SU-DHL-6 (cell line): Measurements from ENCODE around the gene SLC4A5.

Source experiments
- H2AFZ ChIP-seq: fragments of 200-600 bp; sonication (generic); 2 replicates; pipeline ENCODE4 v1.6.1; 2014; ENCODE audit warnings: low read depth, mild to moderate bottlenecking, moderate library complexity, mixed read lengths, antibody characterized with exemption, low read length; ENCODE audit not compliant: severe bottlenecking
- H3F3A ChIP-seq: fragments of 200-600 bp; shearing (Covaris generic); 2 replicates; pipeline ENCODE4 v1.6.0; 2016; ENCODE audit warnings: antibody characterized with exemption, mild to moderate bottlenecking; ENCODE audit not compliant: insufficient read depth
- H3K27ac ChIP-seq: fragments of 200-600 bp; sonication (generic); 2 replicates; pipeline ENCODE4 v1.5.1; 2016; ENCODE audit warnings: low read depth, mild to moderate bottlenecking, low read length, moderate library complexity, mixed read lengths
- H3K27me3 ChIP-seq: fragments of 200-600 bp; sonication (generic), shearing (Covaris generic); 2 replicates; pipeline ENCODE4 v1.6.0; 2014; ENCODE audit warnings: mild to moderate bottlenecking, low read length
- H3K36me3 ChIP-seq: fragments of 200-600 bp; sonication (generic); 2 replicates; pipeline ENCODE4 v1.6.1; 2014; ENCODE audit warnings: mild to moderate bottlenecking, low read length, mixed read lengths
- H3K4me2 ChIP-seq: fragments of 300-600, 200-600 bp; shearing (Covaris generic), sonication (generic); 2 replicates; pipeline ENCODE4 v1.6.0; 2014; ENCODE audit warnings: low read length, low read depth, mild to moderate bottlenecking; ENCODE audit not compliant: poor library complexity, severe bottlenecking
- H3K4me3 ChIP-seq: fragments of 200-600 bp; sonication (generic); 2 replicates; pipeline ENCODE4 v1.5.1; 2014; ENCODE audit warnings: antibody characterized with exemption, low read length, mild to moderate bottlenecking, mixed read lengths; ENCODE audit not compliant: insufficient read depth, poor library complexity, severe bottlenecking
- H3K79me2 ChIP-seq: fragments of 200-600 bp; sonication (generic); 2 replicates; pipeline ENCODE4 v1.6.1; 2014; ENCODE audit warnings: mild to moderate bottlenecking, low read length, moderate library complexity; ENCODE audit not compliant: insufficient read depth
- H3K9ac ChIP-seq: fragments of 200-600 bp; sonication (generic); 2 replicates; pipeline ENCODE4 v1.7.0; 2014; ENCODE audit warnings: mild to moderate bottlenecking, low read length
- H3K9me2 ChIP-seq: fragments of 200-600 bp; sonication (generic); replicated peaks from 2 replicates; pipeline ENCODE4 v1.6.1; 2014; ENCODE audit warnings: low read length; ENCODE audit not compliant: insufficient read depth
- H3K9me3 ChIP-seq: fragments of 200-600 bp; sonication (generic); 2 replicates; pipeline ENCODE4 v1.6.1; 2014; ENCODE audit warnings: low read length, mixed read lengths; ENCODE audit not compliant: insufficient read depth
- H4K20me1 ChIP-seq: fragments of 200-600 bp; sonication (generic); 2 replicates; pipeline ENCODE4 v1.6.1; 2014; ENCODE audit warnings: low read depth, mild to moderate bottlenecking, antibody characterized with exemption, low read length, moderate library complexity, mixed read lengths
- EZH2phosphoT487 ChIP-seq: fragments of 200-600 bp; sonication (generic), shearing (Covaris generic); conservative IDR thresholded peaks from 2 replicates; pipeline ENCODE4 v1.6.1; 2018; ENCODE audit warnings: mild to moderate bottlenecking, antibody characterized with exemption, low read length, moderate library complexity, mixed read lengths
- TF ChIP-seq, protein P1 (sequence below): fragments of 200-600 bp; sonication (generic); IDR thresholded peaks from one replicate; pipeline ENCODE4 v1.5.1; 2017; ENCODE audit warnings: antibody characterized with exemption, mild to moderate bottlenecking, low read length, moderate library complexity; ENCODE audit not compliant: insufficient read depth, poor library complexity, severe bottlenecking

Gene SLC4A5

GRCh38 chr2:74381751-74382150 lies 38.5 kb upstream of the SLC4A5 start:
- no peaks in the 10 kb centered on the region for H3K36me3 ChIP-seq
- H3F3A ChIP-seq: no peaks in the 10 kb centered on the region
- H3K79me2 ChIP-seq: peaks cover 28% of the 10 kb centered on the region
- no peak overlapping the region for H3K27ac ChIP-seq
- TF ChIP-seq, protein P1, sequence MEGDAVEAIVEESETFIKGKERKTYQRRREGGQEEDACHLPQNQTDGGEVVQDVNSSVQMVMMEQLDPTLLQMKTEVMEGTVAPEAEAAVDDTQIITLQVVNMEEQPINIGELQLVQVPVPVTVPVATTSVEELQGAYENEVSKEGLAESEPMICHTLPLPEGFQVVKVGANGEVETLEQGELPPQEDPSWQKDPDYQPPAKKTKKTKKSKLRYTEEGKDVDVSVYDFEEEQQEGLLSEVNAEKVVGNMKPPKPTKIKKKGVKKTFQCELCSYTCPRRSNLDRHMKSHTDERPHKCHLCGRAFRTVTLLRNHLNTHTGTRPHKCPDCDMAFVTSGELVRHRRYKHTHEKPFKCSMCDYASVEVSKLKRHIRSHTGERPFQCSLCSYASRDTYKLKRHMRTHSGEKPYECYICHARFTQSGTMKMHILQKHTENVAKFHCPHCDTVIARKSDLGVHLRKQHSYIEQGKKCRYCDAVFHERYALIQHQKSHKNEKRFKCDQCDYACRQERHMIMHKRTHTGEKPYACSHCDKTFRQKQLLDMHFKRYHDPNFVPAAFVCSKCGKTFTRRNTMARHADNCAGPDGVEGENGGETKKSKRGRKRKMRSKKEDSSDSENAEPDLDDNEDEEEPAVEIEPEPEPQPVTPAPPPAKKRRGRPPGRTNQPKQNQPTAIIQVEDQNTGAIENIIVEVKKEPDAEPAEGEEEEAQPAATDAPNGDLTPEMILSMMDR: no peak
- no peak for TF ChIP-seq EZH2phosphoT487
- H3K9me3 ChIP-seq: no peaks in the 10 kb centered on the region
- no peaks in the 10 kb centered on the region for H3K27me3 ChIP-seq
- H3K4me3 ChIP-seq: no peak overlapping the region
- H3K4me2 ChIP-seq: no peak overlapping the region
- no peak overlapping the region for H3K9ac ChIP-seq
- no peaks in the 10 kb centered on the region for H3K9me2 ChIP-seq
- no peak overlapping the region for H2AFZ ChIP-seq
- no peaks in the 10 kb centered on the region for H4K20me1 ChIP-seq

- H3K27me3 ChIP-seq: no peaks in the 10 kb centered on the region
- no peaks in the 10 kb centered on the region for H3K36me3 ChIP-seq
- TF ChIP-seq EZH2phosphoT487: no peak
- TF ChIP-seq, protein P1: no peak
- no peaks in the 10 kb centered on the region for H3K9me2 ChIP-seq
- peak within 1 kb of the TSS; percentile 14 for H3K4me2 ChIP-seq
- H3K4me3 ChIP-seq: no peak within 1 kb of the TSS
- H3F3A ChIP-seq: no peaks in the 10 kb centered on the region
- peaks cover 19% of the 10 kb centered on the region for H3K79me2 ChIP-seq
- no peak within 1 kb of the TSS for H3K27ac ChIP-seq
- no peaks in the 10 kb centered on the region for H3K9me3 ChIP-seq
- H2AFZ ChIP-seq: no peak within 1 kb of the TSS
- no peak within 1 kb of the TSS for H3K9ac ChIP-seq
- no peaks in the 10 kb centered on the region for H4K20me1 ChIP-seq
Measured at GRCh38 chr2:74379851-74380789, 36.9 kb upstream of the SLC4A5 start, which contains the start of gene DCTN1. Gene DCTN1, minus strand, starts transcription at chr2:74380311. Its CDS starts 274 bp downstream, at chr2:74380037.

- no peak overlapping the region for H3K27ac ChIP-seq
- no peaks in the 10 kb centered on the region for H4K20me1 ChIP-seq
- H3K36me3 ChIP-seq: no peaks in the 10 kb centered on the region
Measured at GRCh38 chr2:74378007-74378406, 34.8 kb upstream of the SLC4A5 start.

More at GRCh38 chr2:74378007-74378406, 34.8 kb upstream of the SLC4A5 start:
- Histone ChIP-seq H2AFZ (no peak overlapping the region), H3K4me2 (no peak overlapping the region), H3K4me3 (no peak overlapping the region), H3K9ac (no peak overlapping the region), H3K79me2 (peaks cover 13% of the 10 kb centered on the region), H3F3A (no peaks in the 10 kb centered on the region), H3K27me3 (no peaks in the 10 kb centered on the region), H3K9me2 (no peaks in the 10 kb centered on the region), H3K9me3 (no peaks in the 10 kb centered on the region)
- TF ChIP-seq EZH2phosphoT487: no peak
- TF ChIP-seq, protein P1: no peak
